HG03571 (cell line): ENCODE data around the gene ZNF205.
"Not testable (repeated sequence)": the region's sequence is repeated elsewhere in the genome, so short reads cannot be mapped to it uniquely, and the experiment has no call there.

Experiments
- ATAC-seq: cut with Tn5 transposase; IDR thresholded peaks from one replicate; pipeline ENCODE4 v1.9.1; 2021; ENCODE audit not compliant: unreplicated experiment

ZNF205 gene

DNA sequence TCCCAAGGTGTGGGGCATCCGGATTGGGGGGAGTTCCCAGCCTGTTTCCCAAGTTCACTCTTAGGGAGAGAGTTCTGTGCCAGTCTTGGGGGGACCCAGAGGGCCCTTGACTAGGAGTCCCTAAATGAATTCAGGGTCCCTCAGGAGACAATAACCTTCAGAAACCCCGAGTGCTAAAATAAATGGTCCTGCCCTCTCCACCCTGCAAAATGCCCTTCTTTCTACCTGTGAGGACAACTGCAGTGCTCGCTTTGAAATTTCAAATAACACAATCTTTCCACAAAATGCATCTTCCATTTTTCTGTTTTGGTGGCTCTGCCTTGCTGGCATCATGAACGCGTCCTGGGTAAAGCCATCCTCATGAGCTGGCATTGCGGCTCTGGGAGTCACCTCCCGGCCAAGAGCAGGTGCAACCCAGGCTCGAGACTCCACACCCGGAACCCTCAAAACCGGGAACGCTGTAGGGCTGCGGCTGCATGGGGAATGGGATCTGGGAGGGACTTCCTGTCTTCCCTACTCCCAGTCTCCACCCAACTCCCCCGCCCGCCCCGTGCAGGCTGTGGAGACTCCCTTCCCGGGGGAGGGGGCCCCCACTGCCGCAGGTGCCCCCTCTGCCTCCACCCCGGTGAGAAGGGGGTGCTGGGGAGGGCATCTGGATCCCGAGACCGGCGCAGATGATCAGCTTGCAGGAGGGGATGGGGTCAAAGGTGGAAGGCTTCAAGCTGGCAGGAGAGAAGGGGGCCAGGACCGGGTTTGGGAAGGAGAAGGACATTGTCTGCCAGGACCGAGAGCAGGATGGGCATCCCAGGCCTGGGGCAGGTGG, at the start of gene ZNF205:
Gene ZNF205, plus strand, starts transcription at position 529 of the 823 bp plus-strand sequence. CDS start 845 bp downstream, outside the sequence.
- no peak for ATAC-seq

DNA sequence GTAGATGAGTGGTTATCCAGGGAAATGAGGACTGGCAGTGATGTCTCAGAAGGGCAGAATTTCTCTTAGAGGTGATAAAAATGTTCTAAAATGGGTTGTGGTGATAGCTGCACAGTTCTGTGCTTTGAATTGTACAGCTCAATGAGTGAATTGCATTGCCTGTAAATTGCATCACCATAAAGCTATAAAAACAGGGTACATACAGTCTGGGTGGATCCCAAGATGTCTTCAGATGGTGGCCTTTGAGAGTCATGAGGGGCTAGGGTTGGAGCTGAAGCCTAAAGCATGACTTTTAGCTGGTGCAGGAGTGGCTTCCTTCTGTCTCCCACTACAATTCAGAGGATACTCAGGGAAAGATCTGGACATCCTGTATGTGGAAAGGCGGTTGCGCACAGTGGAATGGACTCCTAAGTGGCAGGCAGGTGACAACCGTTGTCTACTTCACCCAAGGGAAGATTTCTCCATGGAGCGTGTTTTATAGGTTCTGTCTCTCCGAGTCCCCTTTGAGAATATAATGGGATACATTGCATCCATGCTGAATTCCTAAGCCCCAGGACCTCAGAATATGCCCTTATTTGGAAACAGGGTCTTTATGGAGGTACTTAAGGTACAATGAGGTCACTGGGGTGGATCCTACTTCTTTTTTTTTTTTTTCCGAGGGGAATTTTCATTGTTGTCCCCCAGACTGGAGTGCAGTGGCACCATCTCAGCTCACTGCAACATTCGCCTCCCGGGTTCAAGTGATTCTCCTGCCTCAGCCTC, 48.6 kb upstream of the ZNF205 start:
- ATAC-seq = no peak

GRCh38 chr16:3065069-3065741, 47.2 kb upstream of the ZNF205 start, which contains the start of gene IL32:
Gene IL32 (plus strand): TSS chr16:3065640. CDS start chr16:3065812, 172 bp downstream.
- no peak for ATAC-seq

DNA sequence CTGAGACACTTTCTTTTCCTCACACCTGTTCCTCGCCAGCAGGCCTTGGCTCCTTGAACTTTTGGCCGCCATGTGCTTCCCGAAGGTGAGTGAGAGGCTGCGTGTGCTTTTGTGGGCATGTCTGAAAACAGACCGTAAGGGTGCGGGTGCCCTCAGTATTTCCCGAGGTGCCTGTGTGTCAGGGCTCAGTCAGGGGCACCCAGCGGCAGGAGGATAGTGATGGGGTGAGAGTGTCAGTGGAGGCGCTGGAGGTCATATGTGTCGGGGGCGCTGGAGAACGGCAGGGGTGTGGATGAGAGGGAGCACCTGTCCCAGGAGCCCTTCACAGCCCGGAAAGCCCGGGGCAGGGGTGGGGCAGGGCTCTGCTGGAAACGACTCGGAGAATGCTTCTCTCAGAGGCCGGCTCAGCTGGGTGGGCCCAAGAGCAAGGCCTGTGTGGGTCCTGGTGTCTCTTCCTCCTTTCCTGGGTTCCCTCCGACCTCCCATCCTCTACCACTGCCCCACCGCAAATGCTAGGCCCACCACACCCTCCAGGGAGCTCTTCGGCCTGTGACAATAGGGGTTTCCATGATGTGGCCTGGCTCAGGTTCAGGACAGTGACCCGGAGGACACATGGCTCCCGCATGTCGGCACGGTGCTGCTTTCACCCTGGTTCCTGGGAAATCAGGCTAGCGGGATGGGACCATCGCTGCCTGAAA, 46.5 kb upstream of the ZNF205 start:
- no peak for ATAC-seq

GRCh38 chr16:3066440-3066748, 46.0 kb upstream of the ZNF205 start:
- no peak for ATAC-seq

DNA sequence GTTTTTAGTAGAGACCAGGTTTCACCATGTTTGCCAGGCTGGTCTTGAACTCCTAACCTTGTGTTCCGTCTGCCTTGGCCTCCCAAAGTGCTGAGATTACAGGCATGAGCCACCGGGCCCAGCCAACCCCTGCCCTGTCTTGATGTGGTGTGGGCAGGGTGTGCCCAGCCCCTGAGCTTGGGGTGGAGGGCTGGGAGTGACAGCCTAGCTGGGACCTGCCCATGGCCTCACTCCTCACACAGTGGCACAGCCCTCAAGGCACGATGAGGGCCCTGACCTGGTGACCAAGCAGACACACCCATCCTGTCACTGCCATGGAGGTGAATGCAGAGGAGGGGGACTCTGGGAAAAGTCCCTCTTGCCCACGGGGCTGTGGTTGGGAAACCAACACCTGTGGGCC, 43.9 kb upstream of the ZNF205 start:
- ATAC-seq = no peak

DNA sequence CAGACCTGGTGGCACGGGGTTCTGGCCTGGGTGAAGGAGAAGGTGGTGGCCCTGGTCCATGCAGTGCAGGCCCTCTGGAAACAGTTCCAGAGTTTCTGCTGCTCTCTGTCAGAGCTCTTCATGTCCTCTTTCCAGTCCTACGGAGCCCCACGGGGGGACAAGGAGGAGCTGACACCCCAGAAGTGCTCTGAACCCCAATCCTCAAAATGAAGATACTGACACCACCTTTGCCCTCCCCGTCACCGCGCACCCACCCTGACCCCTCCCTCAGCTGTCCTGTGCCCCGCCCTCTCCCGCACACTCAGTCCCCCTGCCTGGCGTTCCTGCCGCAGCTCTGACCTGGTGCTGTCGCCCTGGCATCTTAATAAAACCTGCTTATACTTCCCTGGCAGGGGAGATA, 43.2 kb upstream of the ZNF205 start:
- ATAC-seq = not testable (repeated sequence)

GRCh38 chr16:3070608-3071111, 41.7 kb upstream of the ZNF205 start:
- ATAC-seq = no peak

DNA sequence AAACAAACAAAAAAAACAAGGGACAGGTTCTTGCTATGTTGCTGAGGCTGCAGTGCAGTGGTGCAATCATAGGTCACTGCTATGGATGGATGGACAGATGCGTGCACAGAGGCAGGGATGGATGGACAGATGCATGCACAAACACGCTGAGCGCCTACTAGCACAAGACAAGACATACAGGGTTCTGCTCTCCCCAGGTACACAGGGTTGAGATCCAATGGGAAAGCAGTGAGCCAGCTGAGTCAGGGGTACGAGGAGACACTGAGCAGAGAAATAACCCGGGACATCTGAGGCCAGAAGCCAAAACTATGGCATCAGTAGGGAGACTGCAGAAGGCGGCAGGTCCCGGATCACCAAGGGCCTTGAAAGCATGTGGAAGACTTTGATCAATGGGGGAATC, 40.7 kb upstream of the ZNF205 start:
- ATAC-seq = no peak

GRCh38 chr16:3072148-3072547, 40.2 kb upstream of the ZNF205 start:
- ATAC-seq = not testable (repeated sequence)

DNA sequence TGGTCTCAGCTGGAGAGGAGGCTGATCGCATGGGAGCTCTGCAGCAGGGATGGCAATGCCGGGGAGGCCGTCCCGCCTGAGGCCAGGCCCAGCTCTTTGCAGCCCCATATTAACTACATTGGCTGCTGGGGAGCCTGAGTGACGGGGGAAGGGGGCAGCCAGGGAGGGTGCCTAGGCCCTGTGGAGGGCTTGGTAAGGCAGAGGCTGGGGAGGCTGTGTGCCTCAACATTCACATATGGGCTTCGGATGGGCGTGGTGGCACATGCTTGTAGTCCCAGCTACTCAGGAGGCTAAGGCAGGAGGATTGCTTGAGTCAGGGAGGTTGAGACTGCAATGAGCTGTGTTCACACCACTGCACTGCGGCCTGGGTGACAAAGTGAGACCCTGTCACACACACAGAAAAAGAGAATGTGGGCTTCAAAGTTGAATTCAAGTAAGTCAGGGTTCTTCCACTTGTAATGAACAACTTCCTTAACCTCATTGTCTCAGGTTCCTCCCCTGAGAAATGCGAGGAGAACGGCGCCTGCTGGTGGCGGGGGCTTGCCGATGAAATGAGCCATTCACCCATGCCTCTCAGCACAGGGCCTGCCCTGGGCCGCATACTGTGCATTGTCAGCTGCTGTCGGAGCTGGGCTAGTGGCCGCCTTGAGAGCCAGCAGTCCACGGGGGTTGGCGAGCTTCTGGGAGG, 39.7 kb upstream of the ZNF205 start:
- not testable (repeated sequence) for ATAC-seq

GRCh38 chr16:3073448-3073847, 38.9 kb upstream of the ZNF205 start:
- ATAC-seq = no peak

DNA sequence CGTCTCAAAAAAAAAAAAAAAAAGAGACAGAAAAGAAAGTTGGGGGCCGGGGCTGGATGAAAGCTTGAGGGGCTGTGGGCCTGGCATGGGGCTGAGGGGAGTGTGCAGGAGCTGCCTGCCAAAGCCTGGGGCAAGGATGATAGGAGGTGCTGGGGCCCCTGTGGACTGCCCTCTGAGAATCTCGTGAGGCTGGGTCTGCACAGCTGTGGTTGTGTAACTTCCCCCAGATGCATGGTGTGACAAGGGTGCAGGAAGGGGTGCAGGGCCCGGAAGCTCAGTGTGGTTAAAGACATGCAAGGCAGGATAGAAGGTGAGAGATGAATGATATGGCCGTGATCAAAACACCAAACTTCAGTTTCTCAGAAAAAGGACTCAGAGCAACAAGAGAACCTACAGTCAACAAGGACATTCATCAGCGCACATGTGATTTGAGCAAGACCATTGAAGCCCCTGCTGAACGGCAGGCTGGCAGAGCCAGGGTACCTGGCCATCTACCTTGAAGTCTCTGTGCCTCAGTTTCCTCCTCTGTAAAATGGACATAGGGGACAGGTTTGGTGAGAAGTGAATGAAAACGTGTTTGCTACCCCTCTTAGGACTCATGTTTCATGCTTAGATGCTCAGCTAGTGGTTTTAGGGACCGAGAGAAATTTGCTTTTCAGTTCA, 37.4 kb upstream of the ZNF205 start:
- ATAC-seq = peak; percentile 76

DNA sequence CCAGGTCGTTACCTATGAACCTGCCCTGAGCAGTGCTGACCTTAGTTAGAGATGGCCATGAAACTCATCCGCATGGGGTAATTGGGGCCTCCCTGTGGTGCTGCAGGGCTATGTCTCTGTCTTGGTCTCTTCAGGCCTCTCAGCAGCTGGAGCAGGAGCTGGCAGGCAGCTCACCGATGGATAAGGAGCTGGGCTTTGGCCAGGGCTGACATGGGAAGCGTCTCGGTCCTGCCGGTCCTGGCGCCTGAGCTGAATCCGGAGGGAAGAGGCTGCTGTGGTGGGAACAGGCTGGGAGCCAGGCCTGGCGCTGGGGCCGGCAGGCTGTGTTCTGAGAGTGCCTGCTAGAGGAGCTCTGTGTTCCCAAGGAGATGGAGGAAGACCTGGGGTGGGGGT, 36.9 kb upstream of the ZNF205 start:
- ATAC-seq = no peak

GRCh38 chr16:3075946-3076345, 36.4 kb upstream of the ZNF205 start:
- not testable (repeated sequence) for ATAC-seq

DNA sequence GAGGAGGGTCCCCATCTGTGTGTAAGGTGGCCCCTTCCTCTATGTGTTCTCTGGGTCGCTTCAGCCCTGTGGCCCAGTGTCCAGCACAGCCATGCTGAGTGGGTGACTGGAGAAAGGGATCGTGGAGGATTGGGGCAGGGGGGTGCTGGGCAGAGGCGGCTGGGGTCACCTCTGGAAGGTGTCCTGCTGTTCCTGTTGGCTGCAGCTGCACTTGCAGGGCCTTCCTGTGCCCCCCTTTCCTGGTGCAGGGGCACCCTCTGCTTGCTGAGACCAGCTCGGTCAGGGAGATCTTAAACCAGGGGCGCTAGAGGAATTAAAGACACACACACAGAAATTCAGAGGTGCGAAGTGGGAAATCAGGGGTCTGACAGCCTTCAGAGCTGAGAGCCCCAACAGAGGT, 35.8 kb upstream of the ZNF205 start:
- no peak for ATAC-seq

GRCh38 chr16:3080024-3080423, 32.4 kb upstream of the ZNF205 start:
- ATAC-seq = no peak

DNA sequence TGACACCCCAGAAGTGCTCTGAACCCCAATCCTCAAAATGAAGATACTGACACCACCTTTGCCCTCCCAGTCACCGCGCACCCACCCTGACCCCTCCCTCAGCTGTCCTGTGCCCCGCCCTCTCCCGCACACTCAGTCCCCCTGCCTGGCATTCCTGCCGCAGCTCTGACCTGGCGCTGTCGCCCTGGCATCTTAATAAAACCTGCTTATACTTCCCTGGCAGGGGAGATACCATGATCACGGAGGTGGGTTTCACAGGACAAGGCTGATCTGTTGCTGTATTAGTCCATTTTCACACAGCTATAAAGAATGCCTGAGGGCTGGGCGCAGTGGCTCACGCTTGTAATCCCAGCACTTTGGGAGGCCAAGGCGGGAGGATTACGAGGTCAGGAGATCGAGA, 30.4 kb upstream of the ZNF205 start:
- not testable (repeated sequence) for ATAC-seq

DNA sequence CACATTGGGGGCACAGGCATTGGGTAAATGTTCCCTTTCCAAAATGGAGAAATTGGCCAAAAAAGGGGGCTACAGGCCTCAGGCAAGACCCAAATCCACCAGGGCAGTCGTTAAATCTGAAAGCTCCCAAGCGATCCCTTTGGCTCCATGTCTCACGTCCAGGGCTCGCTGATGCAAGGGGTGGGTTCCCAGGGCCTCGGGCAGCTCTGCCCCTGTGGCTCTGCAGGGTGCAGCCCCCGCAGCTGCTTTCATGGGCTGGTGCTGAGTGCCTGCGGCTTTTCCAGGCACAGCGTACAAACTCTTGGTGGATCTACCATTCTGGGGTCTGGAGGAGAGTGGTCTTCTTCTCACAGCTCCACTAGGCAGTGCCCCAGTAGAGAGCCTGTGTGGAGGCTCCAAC, 29.0 kb upstream of the ZNF205 start:
- ATAC-seq = not testable (repeated sequence)

- ATAC-seq = no peak
These were observed 27.9 kb upstream of the ZNF205 start for GRCh38 chr16:3084491-3084890.
